IPS-15b (cell line): ENCODE measurements around the gene INTS6.

ENCODE experiments used
- H3K27me3 ChIP-seq: one replicate; pipeline ENCODE4 v1.6.1; 2013; ENCODE audit warnings: low read length; ENCODE audit not compliant: control insufficient read depth, insufficient read depth
- H3K36me3 ChIP-seq: one replicate; pipeline ENCODE4 v1.6.1; 2013; ENCODE audit warnings: low read length; ENCODE audit not compliant: control insufficient read depth, insufficient read depth
- H3K4me1 ChIP-seq: one replicate; pipeline ENCODE4 v1.6.1; 2013; ENCODE audit warnings: mild to moderate bottlenecking, low read length; ENCODE audit not compliant: control insufficient read depth, insufficient read depth
- H3K4me3 ChIP-seq: one replicate; pipeline ENCODE4 v1.5.1; 2013; ENCODE audit warnings: low read depth, low read length
- H3K9ac ChIP-seq: one replicate; pipeline ENCODE4 v1.6.1; 2013; ENCODE audit warnings: low read depth, mild to moderate bottlenecking, low read length
- H3K9me3 ChIP-seq: one replicate; pipeline ENCODE4 v1.6.1; 2013; ENCODE audit warnings: mild to moderate bottlenecking, low read length; ENCODE audit not compliant: control insufficient read depth, insufficient read depth

INTS6 gene

GRCh38 chr13:51452361-51453206 is at the start of gene INTS6:
Gene INTS6, minus strand, starts transcription at chr13:51453036. Its CDS starts 511 bp downstream, at chr13:51452525.
- Histone ChIP-seq H3K9me3 (peaks cover 8% of the 10 kb centered on the region), H3K4me1 (peaks cover 3% of the 10 kb centered on the region), H3K27me3 (no peaks in the 10 kb centered on the region), H3K4me3 (peak within 1 kb of the TSS; percentile 92), H3K9ac (peak within 1 kb of the TSS; percentile 96), H3K36me3 (peaks cover 6% of the 10 kb centered on the region)

- H3K4me1 ChIP-seq: no peaks in the 10 kb centered on the region
- no peaks in the 10 kb centered on the region for H3K36me3 ChIP-seq
- H3K4me3 ChIP-seq: no peak overlapping the region
- no peak overlapping the region for H3K9ac ChIP-seq
- H3K27me3 ChIP-seq: no peaks in the 10 kb centered on the region
- no peaks in the 10 kb centered on the region for H3K9me3 ChIP-seq
Observed at GRCh38 chr13:51502153-51502651, 49.4 kb upstream of the INTS6 start.

- Histone ChIP-seq H3K36me3 (no peaks in the 10 kb centered on the region), H3K9ac (no peak overlapping the region), H3K4me1 (no peaks in the 10 kb centered on the region)
Observed at GRCh38 chr13:51501592-51502152, 48.8 kb upstream of the INTS6 start.

GRCh38 chr13:51501096-51501495 is 48.3 kb upstream of the INTS6 start:
- Histone ChIP-seq H3K4me3 (no peak overlapping the region), H3K9ac (no peak overlapping the region), H3K27me3 (no peaks in the 10 kb centered on the region), H3K4me1 (no peaks in the 10 kb centered on the region), H3K36me3 (no peaks in the 10 kb centered on the region), H3K9me3 (no peaks in the 10 kb centered on the region)

More at GRCh38 chr13:51501592-51502152, 48.8 kb upstream of the INTS6 start:
- Histone ChIP-seq H3K9me3 (no peaks in the 10 kb centered on the region), H3K27me3 (no peaks in the 10 kb centered on the region), H3K4me3 (no peak overlapping the region)

- Histone ChIP-seq H3K4me1 (no peaks in the 10 kb centered on the region), H3K4me3 (no peak overlapping the region), H3K36me3 (no peaks in the 10 kb centered on the region)
Observed at GRCh38 chr13:51500687-51501086, 47.9 kb upstream of the INTS6 start.

GRCh38 chr13:51499841-51500240 is 47.0 kb upstream of the INTS6 start:
- Histone ChIP-seq H3K4me3 (no peak overlapping the region), H3K4me1 (no peaks in the 10 kb centered on the region)

More at GRCh38 chr13:51500687-51501086, 47.9 kb upstream of the INTS6 start:
- Histone ChIP-seq H3K27me3 (no peaks in the 10 kb centered on the region), H3K9me3 (no peaks in the 10 kb centered on the region), H3K9ac (no peak overlapping the region)

GRCh38 chr13:51495316-51495715 is 42.5 kb upstream of the INTS6 start:
- Histone ChIP-seq H3K4me3 (no peak overlapping the region), H3K27me3 (no peaks in the 10 kb centered on the region), H3K4me1 (no peaks in the 10 kb centered on the region), H3K36me3 (no peaks in the 10 kb centered on the region), H3K9ac (no peak overlapping the region), H3K9me3 (no peaks in the 10 kb centered on the region)

More at GRCh38 chr13:51499841-51500240, 47.0 kb upstream of the INTS6 start:
- Histone ChIP-seq H3K36me3 (no peaks in the 10 kb centered on the region), H3K27me3 (no peaks in the 10 kb centered on the region), H3K9ac (no peak overlapping the region), H3K9me3 (no peaks in the 10 kb centered on the region)

GRCh38 chr13:51494156-51494555 is 41.3 kb upstream of the INTS6 start:
- no peak overlapping the region for H3K4me3 ChIP-seq
- no peak overlapping the region for H3K9ac ChIP-seq
- no peaks in the 10 kb centered on the region for H3K4me1 ChIP-seq
- H3K27me3 ChIP-seq: no peaks in the 10 kb centered on the region
- no peaks in the 10 kb centered on the region for H3K36me3 ChIP-seq
- H3K9me3 ChIP-seq: no peaks in the 10 kb centered on the region

- Histone ChIP-seq H3K36me3 (no peaks in the 10 kb centered on the region), H3K4me3 (no peak overlapping the region), H3K9me3 (no peaks in the 10 kb centered on the region), H3K4me1 (no peaks in the 10 kb centered on the region), H3K27me3 (no peaks in the 10 kb centered on the region), H3K9ac (no peak overlapping the region)
Observed at GRCh38 chr13:51488212-51488611, 35.4 kb upstream of the INTS6 start.

- no peak overlapping the region for H3K4me3 ChIP-seq
- no peaks in the 10 kb centered on the region for H3K9me3 ChIP-seq
- H3K36me3 ChIP-seq: no peaks in the 10 kb centered on the region
- no peak overlapping the region for H3K9ac ChIP-seq
- H3K27me3 ChIP-seq: no peaks in the 10 kb centered on the region
- no peaks in the 10 kb centered on the region for H3K4me1 ChIP-seq
Observed at GRCh38 chr13:51481656-51482055, 28.8 kb upstream of the INTS6 start.

GRCh38 chr13:51479199-51479523 is 26.3 kb upstream of the INTS6 start:
- Histone ChIP-seq H3K9ac (no peak overlapping the region), H3K9me3 (no peaks in the 10 kb centered on the region), H3K4me3 (no peak overlapping the region), H3K36me3 (no peaks in the 10 kb centered on the region), H3K27me3 (no peaks in the 10 kb centered on the region), H3K4me1 (no peaks in the 10 kb centered on the region)
